ENCODE results near the gene NKX6-2.
"Not testable (repeated sequence)": the region's sequence is repeated elsewhere in the genome, so short reads cannot be mapped to it uniquely, and the experiment has no call there.

Gene NKX6-2

GRCh38 chr10:132798876-132799275, 12.9 kb upstream of the NKX6-2 start:
- CTCF ChIA-PET: no interaction called here
- POLR2A ChIA-PET: no interaction called here
- no peak overlapping the region for H3K4me3 ChIP-seq (ENCODE audit: low read depth, low read length)
- TF ChIP-seq CTCF (IDR thresholded peaks at IDR 0.05; ENCODE audit: insufficient read depth, low read length, missing control alignments): no peak
- DNase-seq (ENCODE audit: low read depth, low spot score): no peak

- no peak overlapping the region for H3K4me3 ChIP-seq (ENCODE audit: low read depth, low read length)
- no peak for DNase-seq (ENCODE audit: low read depth, low spot score)
- ChIA-PET CTCF (no interaction called here), POLR2A (no interaction called here)
- no peak for TF ChIP-seq CTCF (IDR thresholded peaks at IDR 0.05; ENCODE audit: insufficient read depth, low read length, missing control alignments)
Observed at GRCh38 chr10:132798403-132798802, 12.5 kb upstream of the NKX6-2 start.

- POLR2A ChIA-PET; H3K4me3 ChIP-seq (ENCODE audit: low read depth, low read length); CTCF ChIA-PET; DNase-seq (ENCODE audit: low read depth, low spot score): not testable (repeated sequence)
Observed at GRCh38 chr10:132797986-132798385, 12.0 kb upstream of the NKX6-2 start.

GRCh38 chr10:132796846-132797245, 10.9 kb upstream of the NKX6-2 start:
- TF ChIP-seq CTCF (IDR thresholded peaks at IDR 0.05; ENCODE audit: insufficient read depth, low read length, missing control alignments): no peak
- POLR2A ChIA-PET: interaction anchor here (0.7 kb wide), 1 partner anchor 257 kb away, joined by 3 read pairs; no protein-coding TSS in a partner anchor
- DNase-seq (ENCODE audit: low read depth, low spot score): no peak
- no peak overlapping the region for H3K4me3 ChIP-seq (ENCODE audit: low read depth, low read length)
- CTCF ChIA-PET: interaction anchor here (1.3 kb wide), 1 partner anchor 142 kb away, joined by 4 read pairs; no protein-coding TSS in a partner anchor

GRCh38 chr10:132793871-132794849, 8.2 kb upstream of the NKX6-2 start:
- peak; percentile 2 for TF ChIP-seq CTCF (IDR thresholded peaks at IDR 0.05; ENCODE audit: insufficient read depth, low read length, missing control alignments)
- DNase-seq (ENCODE audit: low read depth, low spot score): no peak
- no peak overlapping the region for H3K4me3 ChIP-seq (ENCODE audit: low read depth, low read length)
- CTCF ChIA-PET: no interaction called here
- POLR2A ChIA-PET: no interaction called here

- CTCF ChIA-PET: no interaction called here
- no peak overlapping the region for H3K4me3 ChIP-seq (ENCODE audit: low read depth, low read length)
- TF ChIP-seq CTCF (IDR thresholded peaks at IDR 0.05; ENCODE audit: insufficient read depth, low read length, missing control alignments): no peak
- no peak for DNase-seq (ENCODE audit: low read depth, low spot score)
- POLR2A ChIA-PET: no interaction called here
Observed at GRCh38 chr10:132793213-132793612, 7.3 kb upstream of the NKX6-2 start.

GRCh38 chr10:132792796-132793195, 6.8 kb upstream of the NKX6-2 start:
- ChIA-PET CTCF (no interaction called here), POLR2A (no interaction called here)
- no peak for TF ChIP-seq CTCF (IDR thresholded peaks at IDR 0.05; ENCODE audit: insufficient read depth, low read length, missing control alignments)
- H3K4me3 ChIP-seq (ENCODE audit: low read depth, low read length): no peak overlapping the region
- no peak for DNase-seq (ENCODE audit: low read depth, low spot score)

- POLR2A ChIA-PET; H3K4me3 ChIP-seq (ENCODE audit: low read depth, low read length); DNase-seq (ENCODE audit: low read depth, low spot score); CTCF ChIA-PET: not testable (repeated sequence)
Observed at GRCh38 chr10:132792099-132792498, 6.2 kb upstream of the NKX6-2 start.

All from AG04449 (cell line).